Liver (tissue), 9 donors: Measurements from ENCODE around the gene RAI1. TPM values are rescaled to one million over a fixed set of nuclear protein-coding genes. Genes with fewer than 3 reads are reported as not detected.

ENCODE experiments used
- DNase-seq: peaks from one replicate; pipeline ENCODE4 v3.0.0-alpha.2; 2017; ENCODE audit warnings: low spot score
- H3K27ac ChIP-seq, 2 donors: one replicate each; pipeline ENCODE4 v1.7.0; 2013; ENCODE audit warnings: inconsistent platforms in 2 of 2, low read length in 2 of 2, control low read depth in 1 of 2, low read depth in 1 of 2, mild to moderate bottlenecking in 1 of 2
- H3K27me3 ChIP-seq, 4 donors: one replicate each; pipeline versions ENCODE4 v1.6.1 to v1.7.0; 2013; ENCODE audit warnings: low read length in 3 of 4, inconsistent platforms in 1 of 4, mild to moderate bottlenecking in 1 of 4, moderate library complexity in 1 of 4; ENCODE audit not compliant: control insufficient read depth in 4 of 4, insufficient read depth in 4 of 4
- H3K36me3 ChIP-seq, 4 donors: one replicate each; pipeline versions ENCODE4 v1.6.1 to v1.7.0; 2013; ENCODE audit warnings: low read length in 3 of 4, mild to moderate bottlenecking in 3 of 4, low read depth in 1 of 4, moderate library complexity in 1 of 4; ENCODE audit not compliant: control insufficient read depth in 4 of 4, insufficient read depth in 3 of 4
- H3K4me1 ChIP-seq, 4 donors: one replicate each; pipeline versions ENCODE4 v1.6.1 to v1.7.0; 2013; ENCODE audit warnings: low read length in 3 of 4, mild to moderate bottlenecking in 3 of 4, moderate library complexity in 1 of 4; ENCODE audit not compliant: control insufficient read depth in 4 of 4, insufficient read depth in 4 of 4
- H3K4me3 ChIP-seq, 3 donors: one replicate each; pipeline versions ENCODE4 v1.6.1 to v1.7.0; 2013; ENCODE audit warnings: low read length in 3 of 3, control low read depth in 1 of 3, low read depth in 1 of 3, mild to moderate bottlenecking in 1 of 3
- H3K9ac ChIP-seq, 2 donors: one replicate each; pipeline ENCODE4 v1.7.0; 2013; ENCODE audit warnings: low read length in 2 of 2, mild to moderate bottlenecking in 2 of 2, moderate library complexity in 2 of 2, control low read depth in 1 of 2, low read depth in 1 of 2
- H3K9me3 ChIP-seq, 4 donors: one replicate each; pipeline versions ENCODE4 v1.6.1 to v1.7.0; 2013; ENCODE audit warnings: low read length in 3 of 4; ENCODE audit not compliant: control insufficient read depth in 4 of 4
- EGR1 ChIP-seq, 2 donors: IDR thresholded peaks; 2 replicates each; pipeline ENCODE4 v1.6.1; 2016 to 2018; ENCODE audit warnings: antibody characterized with exemption in 2 of 2, low read depth in 2 of 2
- FOXA1 ChIP-seq: IDR thresholded peaks from 2 replicates; pipeline ENCODE4 v1.6.1; 2016; ENCODE audit warnings: antibody characterized with exemption
- FOXA2 ChIP-seq: IDR thresholded peaks from 2 replicates; pipeline ENCODE4 v1.6.1; 2016; ENCODE audit warnings: antibody characterized with exemption
- GABPA ChIP-seq, 2 donors: IDR thresholded peaks in 1 of 2; conservative IDR thresholded peaks in 1 of 2; 2 replicates each; pipeline ENCODE4 v1.6.1; 2016; ENCODE audit warnings: antibody characterized with exemption in 2 of 2, mild to moderate bottlenecking in 1 of 2, moderate library complexity in 1 of 2
- HNF4A ChIP-seq, 2 donors: conservative IDR thresholded peaks; 2 replicates each; pipeline ENCODE4 v1.6.1; 2016; ENCODE audit warnings: antibody characterized with exemption in 2 of 2, mild to moderate bottlenecking in 2 of 2
- HNF4G ChIP-seq: IDR thresholded peaks from 2 replicates; pipeline ENCODE4 v1.6.1; 2016; ENCODE audit warnings: antibody characterized with exemption
- JUND ChIP-seq, 2 donors: IDR thresholded peaks; 2 replicates each; pipeline ENCODE4 v1.6.1; 2016; ENCODE audit warnings: antibody characterized with exemption in 2 of 2
- NR2F2 ChIP-seq: IDR thresholded peaks from 2 replicates; pipeline ENCODE4 v1.6.1; 2016; ENCODE audit warnings: antibody characterized with exemption
- RAD21 ChIP-seq, 2 donors: IDR thresholded peaks; 2 replicates each; pipeline ENCODE4 v1.6.1; 2016; ENCODE audit warnings: antibody characterized with exemption in 2 of 2, mild to moderate bottlenecking in 2 of 2
- RXRA ChIP-seq, 2 donors: IDR thresholded peaks; 2 replicates each; pipeline ENCODE4 v1.6.1; 2017 to 2018; ENCODE audit warnings: antibody characterized with exemption in 2 of 2, mild to moderate bottlenecking in 1 of 2
- SP1 ChIP-seq: IDR thresholded peaks from 2 replicates; pipeline ENCODE4 v1.6.1; 2018; ENCODE audit warnings: antibody characterized with exemption, mild to moderate bottlenecking
- TAF1 ChIP-seq: conservative IDR thresholded peaks from 2 replicates; pipeline ENCODE4 v1.6.1; 2016; ENCODE audit warnings: antibody characterized with exemption, mild to moderate bottlenecking
- YY1 ChIP-seq: IDR thresholded peaks from 2 replicates; pipeline ENCODE4 v1.6.1; 2016; ENCODE audit warnings: antibody characterized with exemption, mild to moderate bottlenecking
- WGBS: extraction: QIAGEN DNeasy Blood & Tissue Kit; methylation state at CpG from one replicate; pipeline ENCODE4 v1.1.7; 2013; 5-methylcytosine and 5-hydroxymethylcytosine counted together
- polyA plus RNA-seq, 2 donors: library from polyadenylated mRNA; stranded (reverse) in 1 of 2; unstranded in 1 of 2; fragments of 200-250 nt in 1 of 2; fragments of >200 nt in 1 of 2; fragmentation: Nextera tagmentation in 1 of 2; extraction: Ambion mirVana in 1 of 2; gene quantifications; one replicate each; pipeline versions ENCODE4 v1.2.1 to v1.2.3, GENCODE V29; 2013 to 2015
- total RNA-seq, 2 donors: library from RNA; depleted of rRNA; stranded (reverse); fragments of >200 nt; gene quantifications; one replicate each; pipeline ENCODE4 v1.2.3, GENCODE V29; 2014
- TF ChIP-seq, protein P1 (sequence below): fragments of 150-350 bp; IDR thresholded peaks from 2 replicates; pipeline ENCODE4 v1.5.1; 2017; ENCODE audit warnings: improper control_type of control experiment, low read depth, low read length; ENCODE audit not compliant: missing input control
- TF ChIP-seq, protein P2 (sequence below): IDR thresholded peaks from 2 replicates; pipeline ENCODE4 v1.6.1; 2016; ENCODE audit warnings: antibody characterized with exemption, mild to moderate bottlenecking
- TF ChIP-seq, protein P3 (sequence below): IDR thresholded peaks from 2 replicates; pipeline ENCODE4 v1.6.1; 2016; ENCODE audit warnings: antibody characterized with exemption
- TF ChIP-seq, protein P4 (sequence below): IDR thresholded peaks from 2 replicates; pipeline ENCODE4 v1.6.1; 2016; ENCODE audit warnings: antibody characterized with exemption
- TF ChIP-seq, protein P5 (sequence below): IDR thresholded peaks from 2 replicates; pipeline ENCODE4 v1.6.1; 2016; ENCODE audit warnings: antibody characterized with exemption
- donor health status: healthy.
- donor health status: healthy.
- donor health status: healthy.
- donor health status: healthy.
- donor health status: healthy.

Gene RAI1
- total and polyA plus RNA-seq, 4 donors: 0.57 to 7.6 (median 5.3) TPM

DNA sequence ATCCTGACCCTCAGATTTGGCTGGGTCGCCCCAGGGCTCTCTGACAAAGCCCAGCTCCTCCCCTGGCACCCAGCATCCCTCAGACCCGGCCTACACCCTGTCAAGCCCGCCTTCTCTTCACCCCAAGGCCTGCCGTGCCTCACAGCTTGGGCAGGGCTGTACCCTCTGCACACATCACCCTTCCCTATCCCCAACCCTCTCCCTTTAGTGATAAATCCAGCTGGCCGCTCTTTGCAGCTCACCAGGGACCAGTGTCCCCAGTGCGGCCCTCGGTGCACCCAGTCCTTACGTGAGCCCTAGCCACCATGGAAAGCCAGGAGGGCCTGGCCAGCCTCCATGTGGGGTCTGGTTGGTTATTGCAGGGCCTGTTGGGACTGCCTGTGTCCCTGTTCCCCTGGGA is 74.5 kb downstream of the RAI1 start:
- no peaks in the 10 kb centered on the region for H3K27me3 ChIP-seq
- no peak for DNase-seq
- H3K9ac ChIP-seq: no peak overlapping the region
- TF ChIP-seq YY1: no peak
- TF ChIP-seq TAF1: no peak
- no peak for TF ChIP-seq FOXA2
- no peak for TF ChIP-seq GABPA (IDR thresholded peaks at IDR 0.05 in 1 of 2, conservative IDR thresholded peaks at IDR 0.05 in 1 of 2)
- TF ChIP-seq JUND (IDR thresholded peaks at IDR 0.05): no peak
- no peak for TF ChIP-seq HNF4A (conservative IDR thresholded peaks at IDR 0.05)
- TF ChIP-seq, protein P1, sequence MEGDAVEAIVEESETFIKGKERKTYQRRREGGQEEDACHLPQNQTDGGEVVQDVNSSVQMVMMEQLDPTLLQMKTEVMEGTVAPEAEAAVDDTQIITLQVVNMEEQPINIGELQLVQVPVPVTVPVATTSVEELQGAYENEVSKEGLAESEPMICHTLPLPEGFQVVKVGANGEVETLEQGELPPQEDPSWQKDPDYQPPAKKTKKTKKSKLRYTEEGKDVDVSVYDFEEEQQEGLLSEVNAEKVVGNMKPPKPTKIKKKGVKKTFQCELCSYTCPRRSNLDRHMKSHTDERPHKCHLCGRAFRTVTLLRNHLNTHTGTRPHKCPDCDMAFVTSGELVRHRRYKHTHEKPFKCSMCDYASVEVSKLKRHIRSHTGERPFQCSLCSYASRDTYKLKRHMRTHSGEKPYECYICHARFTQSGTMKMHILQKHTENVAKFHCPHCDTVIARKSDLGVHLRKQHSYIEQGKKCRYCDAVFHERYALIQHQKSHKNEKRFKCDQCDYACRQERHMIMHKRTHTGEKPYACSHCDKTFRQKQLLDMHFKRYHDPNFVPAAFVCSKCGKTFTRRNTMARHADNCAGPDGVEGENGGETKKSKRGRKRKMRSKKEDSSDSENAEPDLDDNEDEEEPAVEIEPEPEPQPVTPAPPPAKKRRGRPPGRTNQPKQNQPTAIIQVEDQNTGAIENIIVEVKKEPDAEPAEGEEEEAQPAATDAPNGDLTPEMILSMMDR: no peak
- TF ChIP-seq RAD21 (IDR thresholded peaks at IDR 0.05): no peak
- TF ChIP-seq, protein P2, sequence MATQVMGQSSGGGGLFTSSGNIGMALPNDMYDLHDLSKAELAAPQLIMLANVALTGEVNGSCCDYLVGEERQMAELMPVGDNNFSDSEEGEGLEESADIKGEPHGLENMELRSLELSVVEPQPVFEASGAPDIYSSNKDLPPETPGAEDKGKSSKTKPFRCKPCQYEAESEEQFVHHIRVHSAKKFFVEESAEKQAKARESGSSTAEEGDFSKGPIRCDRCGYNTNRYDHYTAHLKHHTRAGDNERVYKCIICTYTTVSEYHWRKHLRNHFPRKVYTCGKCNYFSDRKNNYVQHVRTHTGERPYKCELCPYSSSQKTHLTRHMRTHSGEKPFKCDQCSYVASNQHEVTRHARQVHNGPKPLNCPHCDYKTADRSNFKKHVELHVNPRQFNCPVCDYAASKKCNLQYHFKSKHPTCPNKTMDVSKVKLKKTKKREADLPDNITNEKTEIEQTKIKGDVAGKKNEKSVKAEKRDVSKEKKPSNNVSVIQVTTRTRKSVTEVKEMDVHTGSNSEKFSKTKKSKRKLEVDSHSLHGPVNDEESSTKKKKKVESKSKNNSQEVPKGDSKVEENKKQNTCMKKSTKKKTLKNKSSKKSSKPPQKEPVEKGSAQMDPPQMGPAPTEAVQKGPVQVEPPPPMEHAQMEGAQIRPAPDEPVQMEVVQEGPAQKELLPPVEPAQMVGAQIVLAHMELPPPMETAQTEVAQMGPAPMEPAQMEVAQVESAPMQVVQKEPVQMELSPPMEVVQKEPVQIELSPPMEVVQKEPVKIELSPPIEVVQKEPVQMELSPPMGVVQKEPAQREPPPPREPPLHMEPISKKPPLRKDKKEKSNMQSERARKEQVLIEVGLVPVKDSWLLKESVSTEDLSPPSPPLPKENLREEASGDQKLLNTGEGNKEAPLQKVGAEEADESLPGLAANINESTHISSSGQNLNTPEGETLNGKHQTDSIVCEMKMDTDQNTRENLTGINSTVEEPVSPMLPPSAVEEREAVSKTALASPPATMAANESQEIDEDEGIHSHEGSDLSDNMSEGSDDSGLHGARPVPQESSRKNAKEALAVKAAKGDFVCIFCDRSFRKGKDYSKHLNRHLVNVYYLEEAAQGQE: no peak
- no peak for TF ChIP-seq FOXA1
- TF ChIP-seq, protein P3, sequence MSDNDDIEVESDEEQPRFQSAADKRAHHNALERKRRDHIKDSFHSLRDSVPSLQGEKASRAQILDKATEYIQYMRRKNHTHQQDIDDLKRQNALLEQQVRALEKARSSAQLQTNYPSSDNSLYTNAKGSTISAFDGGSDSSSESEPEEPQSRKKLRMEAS: no peak
- TF ChIP-seq RXRA (IDR thresholded peaks at IDR 0.05): no peak
- no peak overlapping the region for H3K4me3 ChIP-seq
- no peaks in the 10 kb centered on the region for H3K9me3 ChIP-seq
- no peaks in the 10 kb centered on the region for H3K36me3 ChIP-seq
- 90% methylated on average over 8 of the region's 8 CpGs for WGBS
- H3K27ac ChIP-seq: no peak overlapping the region
- H3K4me1 ChIP-seq: peaks cover 4 to 24% (median 13%) of the 10 kb centered on the region in 4 donors

DNA sequence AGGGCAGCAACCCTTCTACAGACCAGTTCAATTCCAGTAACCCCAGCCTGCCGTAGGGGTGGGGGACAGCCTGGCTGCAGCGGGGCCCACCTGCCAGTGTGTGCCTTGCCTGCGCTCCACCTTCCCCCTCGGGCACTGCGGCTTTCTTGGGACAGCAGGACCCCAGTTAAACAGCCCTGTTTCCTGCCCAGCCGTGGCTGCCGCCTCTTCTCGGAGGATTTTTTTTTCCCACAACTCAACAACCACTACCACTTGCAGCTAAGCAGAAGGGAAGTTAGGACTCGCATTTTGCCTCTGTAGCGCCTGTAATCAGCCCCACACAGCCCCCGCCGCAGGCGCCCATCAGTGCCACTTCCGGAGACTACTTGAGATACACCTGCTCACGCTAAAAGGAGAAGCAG is 76.1 kb downstream of the RAI1 start:
- H3K9me3 ChIP-seq: no peaks in the 10 kb centered on the region
- no peak for DNase-seq
- WGBS: 77% methylated on average over 15 of the region's 15 CpGs
- H3K4me3 ChIP-seq: no peak overlapping the region
- H3K27ac ChIP-seq: no peak overlapping the region
- H3K4me1 ChIP-seq: peaks cover 3 to 18% (median 9%) of the 10 kb centered on the region in 4 donors
- H3K9ac ChIP-seq: no peak overlapping the region
- H3K36me3 ChIP-seq: no peaks in the 10 kb centered on the region
- no peaks in the 10 kb centered on the region for H3K27me3 ChIP-seq
- TF ChIP-seq RAD21 (IDR thresholded peaks at IDR 0.05) (no peak), RXRA (IDR thresholded peaks at IDR 0.05) (no peak), EGR1 (IDR thresholded peaks at IDR 0.05; ENCODE audit: low read depth in 2 of 2) (no peak), JUND (IDR thresholded peaks at IDR 0.05) (no peak), HNF4A (conservative IDR thresholded peaks at IDR 0.05) (no peak), HNF4G (no peak), NR2F2 (no peak), TAF1 (no peak), SP1 (no peak), GABPA (IDR thresholded peaks at IDR 0.05 in 1 of 2, conservative IDR thresholded peaks at IDR 0.05 in 1 of 2) (no peak), FOXA1 (no peak), FOXA2 (no peak)
- TF ChIP-seq, protein P4, sequence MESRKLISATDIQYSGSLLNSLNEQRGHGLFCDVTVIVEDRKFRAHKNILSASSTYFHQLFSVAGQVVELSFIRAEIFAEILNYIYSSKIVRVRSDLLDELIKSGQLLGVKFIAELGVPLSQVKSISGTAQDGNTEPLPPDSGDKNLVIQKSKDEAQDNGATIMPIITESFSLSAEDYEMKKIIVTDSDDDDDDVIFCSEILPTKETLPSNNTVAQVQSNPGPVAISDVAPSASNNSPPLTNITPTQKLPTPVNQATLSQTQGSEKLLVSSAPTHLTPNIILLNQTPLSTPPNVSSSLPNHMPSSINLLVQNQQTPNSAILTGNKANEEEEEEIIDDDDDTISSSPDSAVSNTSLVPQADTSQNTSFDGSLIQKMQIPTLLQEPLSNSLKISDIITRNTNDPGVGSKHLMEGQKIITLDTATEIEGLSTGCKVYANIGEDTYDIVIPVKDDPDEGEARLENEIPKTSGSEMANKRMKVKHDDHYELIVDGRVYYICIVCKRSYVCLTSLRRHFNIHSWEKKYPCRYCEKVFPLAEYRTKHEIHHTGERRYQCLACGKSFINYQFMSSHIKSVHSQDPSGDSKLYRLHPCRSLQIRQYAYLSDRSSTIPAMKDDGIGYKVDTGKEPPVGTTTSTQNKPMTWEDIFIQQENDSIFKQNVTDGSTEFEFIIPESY: no peak
- TF ChIP-seq, protein P2: no peak
- TF ChIP-seq, protein P1: no peak
- TF ChIP-seq, protein P5, sequence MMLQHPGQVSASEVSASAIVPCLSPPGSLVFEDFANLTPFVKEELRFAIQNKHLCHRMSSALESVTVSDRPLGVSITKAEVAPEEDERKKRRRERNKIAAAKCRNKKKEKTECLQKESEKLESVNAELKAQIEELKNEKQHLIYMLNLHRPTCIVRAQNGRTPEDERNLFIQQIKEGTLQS: no peak
